ENCODE data around the gene CASTOR1.

GRCh38 chr22:30254314-30254713 lies 35.0 kb downstream of the CASTOR1 start:
- TF ChIP-seq POLR2A (IDR thresholded peaks at IDR 0.05; ENCODE audit: low read length) (no peak), GATA1 (IDR thresholded peaks at IDR 0.05; ENCODE audit: low read depth, low read length) (no peak)
